Measurements from ENCODE around the gene GNPTAB.

- TF ChIP-seq CTCF (IDR thresholded peaks at IDR 0.05) = no peak
- no peak for TF ChIP-seq EZH2 (IDR thresholded peaks at IDR 0.05; ENCODE audit: borderline replicate concordance, insufficient read depth, low read depth, low read length, poor library complexity, severe bottlenecking)
Observed at GRCh38 chr12:101750152-101750551, 80.6 kb downstream of the GNPTAB start.
